Measurements from ENCODE around the gene ESYT2. TPM values are rescaled to one million over a fixed set of nuclear protein-coding genes. Genes with fewer than 3 reads are reported as not detected.

ESYT2 gene
- total RNA-seq, 8 experiments from 2014 or later = 10.9 to 141 (median 26.2) TPM

- H3K4me1 ChIP-seq (replicated peaks in 1 of 2) = no peaks in the 10 kb centered on the region
- 60 to 100% (median 86%) methylated on average over 1 to 9 of the region's 9 CpGs; no CpG with 5 or more reads in 2 of the 10 experiments for WGBS, 10 experiments
Measured at GRCh38 chr7:158746957-158747356, 82.4 kb downstream of the ESYT2 start.

GRCh38 chr7:158745057-158745715 lies 84.1 kb downstream of the ESYT2 start:
- no peak for ATAC-seq (replicated peaks in 6 of 8)
- Histone ChIP-seq H3K4me1 (replicated peaks in 1 of 2) (no peaks in the 10 kb centered on the region), H3K4me3 (no peak overlapping the region), H3K27ac (no peak overlapping the region)
- in situ Hi-C loops (cut with MboI; ENCODE audit: low pct_unique_long_range_greater_than_20kb in 2 of 9, low sequenced_read_pairs in 9 of 9, unreplicated experiment in 9 of 9) = no loop called here
- 50 to 100% (median 93%) methylated on average over 1 to 5 of the region's 10 CpGs; no CpG with 5 or more reads in 1 of the 10 experiments for WGBS, 10 experiments

More at GRCh38 chr7:158746957-158747356, 82.4 kb downstream of the ESYT2 start:
- Histone ChIP-seq H3K4me3 (no peak overlapping the region), H3K27ac (no peak overlapping the region)
- in situ Hi-C loops (cut with MboI; ENCODE audit: low pct_unique_long_range_greater_than_20kb in 2 of 9, low sequenced_read_pairs in 9 of 9, unreplicated experiment in 9 of 9) = no loop called here
- ATAC-seq (replicated peaks in 6 of 8) = no peak

- ATAC-seq (replicated peaks in 6 of 8) = no peak
- H3K27ac ChIP-seq = no peak overlapping the region
- WGBS, 10 experiments = 95 to 100% (median 100%) methylated on average over 1 to 4 of the region's 4 CpGs
- in situ Hi-C loops (cut with MboI; ENCODE audit: low pct_unique_long_range_greater_than_20kb in 2 of 9, low sequenced_read_pairs in 9 of 9, unreplicated experiment in 9 of 9) = no loop called here
- no peaks in the 10 kb centered on the region for H3K4me1 ChIP-seq (replicated peaks in 1 of 2)
- no peak overlapping the region for H3K4me3 ChIP-seq
Measured at GRCh38 chr7:158744070-158744469, 85.2 kb downstream of the ESYT2 start.

- 60 to 100% (median 93%) methylated on average over 1 to 9 of the region's 17 CpGs; no CpG with 5 or more reads in 3 of the 10 experiments for WGBS, 10 experiments
- in situ Hi-C loops (cut with MboI; ENCODE audit: low pct_unique_long_range_greater_than_20kb in 2 of 9, low sequenced_read_pairs in 9 of 9, unreplicated experiment in 9 of 9) = no loop called here
- no peak overlapping the region for H3K4me3 ChIP-seq
- no peak overlapping the region for H3K27ac ChIP-seq
- no peak for ATAC-seq (replicated peaks in 6 of 8)
- H3K4me1 ChIP-seq (replicated peaks in 1 of 2) = no peaks in the 10 kb centered on the region
Measured at GRCh38 chr7:158743219-158743618, 86.1 kb downstream of the ESYT2 start.

GRCh38 chr7:158742065-158742821 lies 87.1 kb downstream of the ESYT2 start:
- Histone ChIP-seq H3K4me1 (replicated peaks in 1 of 2) (no peaks in the 10 kb centered on the region), H3K27ac (no peak overlapping the region), H3K4me3 (no peak overlapping the region)
- in situ Hi-C loops (cut with MboI; ENCODE audit: low pct_unique_long_range_greater_than_20kb in 2 of 9, low sequenced_read_pairs in 9 of 9, unreplicated experiment in 9 of 9) = no loop called here
- 90 to 100% (median 98%) methylated on average over 2 to 12 of the region's 19 CpGs; no CpG with 5 or more reads in 4 of the 10 experiments for WGBS, 10 experiments
- no peak for ATAC-seq (replicated peaks in 6 of 8)

GRCh38 chr7:158741294-158741666 lies 88.0 kb downstream of the ESYT2 start:
- H3K4me3 ChIP-seq = no peak overlapping the region
- no peaks in the 10 kb centered on the region for H3K4me1 ChIP-seq (replicated peaks in 1 of 2)
- in situ Hi-C loops (cut with MboI; ENCODE audit: low pct_unique_long_range_greater_than_20kb in 2 of 9, low sequenced_read_pairs in 9 of 9, unreplicated experiment in 9 of 9) = no loop called here
- H3K27ac ChIP-seq = no peak overlapping the region
- 96% methylated on average over 8 of the region's 14 CpGs; no CpG with 5 or more reads in 9 of the 10 experiments for WGBS, 10 experiments
- ATAC-seq (replicated peaks in 6 of 8) = no peak

- Histone ChIP-seq H3K4me3 (no peak overlapping the region), H3K27ac (no peak overlapping the region), H3K4me1 (replicated peaks in 1 of 2) (no peaks in the 10 kb centered on the region)
- 38 to 100% (median 84%) methylated on average over 1 to 11 of the region's 16 CpGs; no CpG with 5 or more reads in 2 of the 10 experiments for WGBS, 10 experiments
- in situ Hi-C loops (cut with MboI; ENCODE audit: low pct_unique_long_range_greater_than_20kb in 2 of 9, low sequenced_read_pairs in 9 of 9, unreplicated experiment in 9 of 9) = no loop called here
- peak in 1 of 8 experiments; percentile 66 for ATAC-seq (replicated peaks in 6 of 8)
Measured at GRCh38 chr7:158740657-158741293, 88.5 kb downstream of the ESYT2 start.

GRCh38 chr7:158740013-158740656 lies 89.2 kb downstream of the ESYT2 start:
- Histone ChIP-seq H3K27ac (no peak overlapping the region), H3K4me3 (no peak overlapping the region), H3K4me1 (replicated peaks in 1 of 2) (no peaks in the 10 kb centered on the region)
- in situ Hi-C loops (cut with MboI; ENCODE audit: low pct_unique_long_range_greater_than_20kb in 2 of 9, low sequenced_read_pairs in 9 of 9, unreplicated experiment in 9 of 9) = no loop called here
- peak in 1 of 8 experiments; percentile 89 for ATAC-seq (replicated peaks in 6 of 8)
- 33 to 100% (median 81%) methylated on average over 1 to 8 of the region's 15 CpGs; no CpG with 5 or more reads in 2 of the 10 experiments for WGBS, 10 experiments

- ATAC-seq (replicated peaks in 6 of 8) = no peak
- WGBS, 10 experiments = 91 to 100% (median 96%) methylated on average over 2 to 13 of the region's 15 CpGs
- in situ Hi-C loops (cut with MboI; ENCODE audit: low pct_unique_long_range_greater_than_20kb in 2 of 9, low sequenced_read_pairs in 9 of 9, unreplicated experiment in 9 of 9) = no loop called here
- no peaks in the 10 kb centered on the region for H3K4me1 ChIP-seq (replicated peaks in 1 of 2)
- H3K4me3 ChIP-seq = no peak overlapping the region
- no peak overlapping the region for H3K27ac ChIP-seq
Measured at GRCh38 chr7:158738841-158739240, 90.5 kb downstream of the ESYT2 start.

GRCh38 chr7:158737064-158737695 lies 92.1 kb downstream of the ESYT2 start:
- in situ Hi-C loops (cut with MboI; ENCODE audit: low pct_unique_long_range_greater_than_20kb in 2 of 9, low sequenced_read_pairs in 9 of 9, unreplicated experiment in 9 of 9) = no loop called here
- no peak overlapping the region for H3K27ac ChIP-seq
- no peak for ATAC-seq (replicated peaks in 6 of 8)
- 73 to 98% (median 87%) methylated on average over 3 to 14 of the region's 19 CpGs for WGBS, 10 experiments
- no peaks in the 10 kb centered on the region for H3K4me1 ChIP-seq (replicated peaks in 1 of 2)
- no peak overlapping the region for H3K4me3 ChIP-seq

GRCh38 chr7:158735935-158736334 lies 93.4 kb downstream of the ESYT2 start:
- ATAC-seq (replicated peaks in 6 of 8) = no peak
- no peaks in the 10 kb centered on the region for H3K4me1 ChIP-seq (replicated peaks in 1 of 2)
- in situ Hi-C loops (cut with MboI; ENCODE audit: low pct_unique_long_range_greater_than_20kb in 2 of 9, low sequenced_read_pairs in 9 of 9, unreplicated experiment in 9 of 9) = no loop called here
- WGBS, 10 experiments = 72 to 100% (median 92%) methylated on average over 1 to 4 of the region's 12 CpGs; no CpG with 5 or more reads in 3 of the 10 experiments
- H3K4me3 ChIP-seq = no peak overlapping the region
- H3K27ac ChIP-seq = no peak overlapping the region

GRCh38 chr7:158734861-158735260 lies 94.4 kb downstream of the ESYT2 start:
- 77 to 100% (median 96%) methylated on average over 1 to 6 of the region's 6 CpGs; no CpG with 5 or more reads in 1 of the 10 experiments for WGBS, 10 experiments
- Histone ChIP-seq H3K4me1 (replicated peaks in 1 of 2) (no peaks in the 10 kb centered on the region), H3K27ac (no peak overlapping the region), H3K4me3 (no peak overlapping the region)
- ATAC-seq (replicated peaks in 6 of 8) = peak in 1 of 8 experiments; percentile 47
- in situ Hi-C loops (cut with MboI; ENCODE audit: low pct_unique_long_range_greater_than_20kb in 2 of 9, low sequenced_read_pairs in 9 of 9, unreplicated experiment in 9 of 9) = no loop called here

All from motor neuron (in vitro differentiated cells).